22Rv1 (cell line): ENCODE results near the gene MTFR1L.

ENCODE experiments used
- H3K27ac ChIP-seq: fragments of 450-650 bp; 2 replicates; pipeline ENCODE4 v1.5.1; 2017
- CTCF ChIP-seq: fragments of 450-650 bp; IDR thresholded peaks from 2 replicates; pipeline ENCODE4 v1.5.1; 2017; ENCODE audit warnings: mild to moderate bottlenecking
- ZFX ChIP-seq: fragments of 450-650 bp; IDR thresholded peaks from 2 replicates; pipeline ENCODE4 v1.6.1; 2017; ENCODE audit warnings: antibody characterized with exemption, borderline replicate concordance

Gene MTFR1L

GRCh38 chr1:25870614-25871013 lies 50.9 kb downstream of the MTFR1L start:
- TF ChIP-seq ZFX, result no peak
- no peak for TF ChIP-seq CTCF
- no peak overlapping the region for H3K27ac ChIP-seq

GRCh38 chr1:25871086-25871703 lies 51.4 kb downstream of the MTFR1L start:
- H3K27ac ChIP-seq, result no peak overlapping the region
- TF ChIP-seq CTCF (no peak), ZFX (no peak)

DNA sequence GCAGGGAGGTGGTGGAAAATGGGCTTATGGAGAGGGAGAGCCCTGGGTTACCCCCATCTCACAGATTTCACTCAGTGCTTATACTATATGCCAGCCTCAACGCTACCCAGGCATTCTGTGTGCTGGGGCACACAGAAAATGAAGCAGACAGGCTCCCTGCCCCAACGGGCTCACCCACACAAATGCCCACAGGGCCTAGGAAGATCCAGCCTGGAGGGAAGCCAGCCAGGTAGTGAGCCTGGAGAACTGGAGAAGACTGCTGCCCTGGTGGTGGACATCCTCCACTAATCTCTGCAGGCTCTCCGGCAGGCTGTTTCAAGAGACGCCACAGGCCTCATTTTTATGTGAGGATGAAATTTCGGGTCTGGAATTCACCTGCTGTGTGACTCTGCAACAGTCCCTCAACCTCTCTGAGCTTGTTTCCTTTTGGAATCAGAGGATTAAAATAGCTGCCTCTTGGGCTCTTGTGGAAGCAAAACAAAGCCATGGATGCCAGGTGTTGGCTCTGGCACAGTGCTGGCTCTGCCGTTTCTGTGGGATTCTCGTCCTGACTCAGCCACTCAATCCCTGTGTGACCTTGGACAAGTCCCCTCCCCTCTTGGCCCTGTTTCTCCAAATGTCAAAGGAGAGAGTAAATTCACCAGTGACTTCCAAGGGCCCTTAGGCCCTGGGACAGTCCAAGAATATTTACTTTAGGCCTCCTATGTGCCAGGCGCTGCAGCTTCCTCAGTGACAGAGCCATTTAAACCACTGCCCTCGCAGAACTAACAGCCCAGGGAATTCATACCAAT lies 52.1 kb downstream of the MTFR1L start:
- TF ChIP-seq ZFX, result no peak
- TF ChIP-seq CTCF, result no peak

DNA sequence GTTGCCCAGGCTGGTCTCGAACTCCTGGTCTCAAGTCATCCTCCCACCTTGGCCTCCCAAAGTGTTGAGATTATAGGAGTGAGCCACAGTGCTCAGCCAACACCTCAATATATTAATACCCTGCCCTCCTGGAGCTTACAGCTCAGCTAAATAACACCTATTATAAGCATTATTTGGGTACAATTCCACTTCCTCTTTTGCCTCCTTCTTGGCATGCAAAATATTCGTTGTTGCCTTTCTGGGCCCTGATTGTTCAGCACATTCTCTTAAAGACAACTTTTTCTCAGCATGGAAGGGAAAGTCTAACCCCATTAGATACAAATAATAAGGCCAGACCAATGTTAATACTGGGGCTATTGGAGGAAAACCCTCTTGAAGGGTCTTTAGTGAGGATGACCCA lies 53.0 kb downstream of the MTFR1L start:
- H3K27ac ChIP-seq, result no peak overlapping the region
- TF ChIP-seq CTCF (no peak), ZFX (no peak)

More for the DNA sequence above, 52.1 kb downstream of the MTFR1L start:
- no peak overlapping the region for H3K27ac ChIP-seq

GRCh38 chr1:25873120-25873519 lies 53.4 kb downstream of the MTFR1L start:
- H3K27ac ChIP-seq, result no peak overlapping the region
- TF ChIP-seq ZFX (no peak), CTCF (no peak)

DNA sequence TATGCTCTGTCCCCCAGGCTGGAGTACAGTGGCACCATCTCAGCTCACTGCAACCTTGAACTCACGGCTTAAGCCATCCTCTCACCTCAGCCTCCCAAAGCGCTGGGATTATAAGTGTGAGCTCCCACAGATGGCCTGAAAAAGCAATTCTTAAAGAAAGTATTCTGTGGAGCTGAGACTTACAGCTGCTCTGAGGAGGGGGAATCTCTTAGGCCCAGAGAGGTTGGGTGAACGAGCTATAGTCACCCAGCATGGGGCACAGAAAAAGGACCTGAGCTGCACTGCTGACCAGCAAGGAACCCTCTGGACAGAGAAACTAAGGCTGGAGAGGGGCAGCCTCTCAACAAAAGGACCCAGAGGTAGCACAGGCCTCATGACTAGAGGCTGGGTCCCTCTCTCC lies 54.5 kb downstream of the MTFR1L start:
- peak overlapping the region; percentile 55 for H3K27ac ChIP-seq

More for the DNA sequence above, 54.5 kb downstream of the MTFR1L start:
- TF ChIP-seq CTCF (no peak), ZFX (no peak)
